Measurements from ENCODE around the gene PNPLA6.

Gene PNPLA6

DNA sequence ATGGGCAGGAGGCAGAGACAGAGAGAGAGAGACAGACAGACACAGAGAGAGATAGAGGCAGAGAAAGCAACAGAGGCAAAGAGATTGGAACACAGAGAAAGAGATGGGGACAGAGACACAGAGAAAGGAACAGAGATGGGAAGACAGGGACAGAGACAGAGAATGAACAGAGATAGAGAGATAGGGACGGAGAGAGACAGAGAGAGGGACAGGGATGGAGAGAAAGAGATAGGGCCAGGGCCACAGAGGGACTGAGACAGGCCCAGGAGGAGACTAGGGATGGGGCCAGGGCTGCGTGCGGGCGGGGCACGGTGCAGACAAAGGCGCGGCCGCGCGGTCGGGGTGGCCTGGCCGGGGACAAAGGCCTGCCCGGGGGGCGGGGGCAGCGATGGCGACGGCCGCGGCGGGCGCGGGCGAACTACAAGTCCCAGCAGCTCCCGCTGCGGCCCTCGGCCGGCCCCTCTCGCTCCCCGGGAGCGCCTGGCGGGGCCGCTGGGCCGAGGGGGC is 19.8 kb upstream of the PNPLA6 start, which contains the start of gene ZNF358:
TSS of gene ZNF358 (plus strand) at position 459 of the 507 bp plus-strand sequence. CDS start 3,140 bp downstream, outside the sequence.
- DNase-seq (ENCODE audit: low read depth in 3 of 3), result no peak

- DNase-seq (ENCODE audit: low read depth in 3 of 3), result no peak
These were observed 19.2 kb upstream of the PNPLA6 start for GRCh38 chr19:7516333-7516732.

DNA sequence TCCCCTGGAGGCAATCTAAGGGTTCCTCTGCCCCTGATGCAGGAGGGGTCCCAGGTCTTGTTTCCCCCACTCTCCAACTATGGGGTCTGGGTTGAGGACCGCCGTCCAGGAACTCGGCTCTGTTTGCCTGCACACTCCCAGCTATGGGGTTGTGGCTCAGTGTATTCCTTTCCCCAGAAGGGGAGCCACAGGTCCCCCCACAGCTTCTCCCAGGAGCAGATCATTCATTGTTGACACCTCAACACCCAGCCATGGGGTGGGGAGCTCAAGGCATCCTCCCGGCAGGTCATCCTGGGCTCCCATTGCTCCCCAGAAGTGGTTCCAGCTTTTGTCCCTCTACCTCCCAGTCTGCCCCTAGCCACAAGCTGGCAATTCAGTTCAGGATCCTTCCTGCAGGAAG is 18.6 kb upstream of the PNPLA6 start:
- no peak for DNase-seq (ENCODE audit: low read depth in 3 of 3)

DNA sequence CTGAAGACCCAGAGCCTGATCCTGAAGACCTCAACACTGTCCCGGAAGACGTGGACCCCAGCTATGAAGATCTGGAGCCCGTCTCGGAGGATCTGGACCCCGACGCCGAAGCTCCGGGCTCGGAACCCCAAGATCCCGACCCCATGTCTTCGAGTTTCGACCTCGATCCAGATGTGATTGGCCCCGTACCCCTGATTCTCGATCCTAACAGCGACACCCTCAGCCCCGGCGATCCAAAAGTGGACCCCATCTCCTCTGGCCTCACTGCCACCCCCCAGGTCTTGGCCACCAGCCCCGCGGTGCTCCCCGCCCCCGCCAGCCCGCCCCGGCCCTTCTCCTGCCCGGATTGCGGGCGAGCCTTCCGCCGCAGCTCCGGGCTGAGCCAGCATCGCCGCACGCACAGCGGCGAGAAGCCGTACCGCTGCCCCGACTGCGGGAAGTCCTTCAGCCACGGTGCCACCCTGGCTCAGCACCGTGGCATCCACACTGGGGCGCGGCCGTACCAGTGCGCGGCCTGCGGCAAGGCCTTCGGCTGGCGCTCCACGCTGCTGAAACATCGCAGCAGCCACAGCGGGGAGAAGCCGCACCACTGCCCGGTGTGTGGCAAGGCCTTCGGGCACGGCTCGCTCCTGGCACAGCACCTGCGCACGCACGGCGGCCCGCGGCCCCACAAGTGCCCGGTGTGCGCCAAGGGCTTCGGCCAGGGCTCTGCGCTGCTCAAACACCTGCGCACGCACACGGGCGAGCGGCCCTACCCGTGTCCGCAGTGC is 16.0 kb upstream of the PNPLA6 start:
- no peak for DNase-seq (ENCODE audit: low read depth in 3 of 3)

DNA sequence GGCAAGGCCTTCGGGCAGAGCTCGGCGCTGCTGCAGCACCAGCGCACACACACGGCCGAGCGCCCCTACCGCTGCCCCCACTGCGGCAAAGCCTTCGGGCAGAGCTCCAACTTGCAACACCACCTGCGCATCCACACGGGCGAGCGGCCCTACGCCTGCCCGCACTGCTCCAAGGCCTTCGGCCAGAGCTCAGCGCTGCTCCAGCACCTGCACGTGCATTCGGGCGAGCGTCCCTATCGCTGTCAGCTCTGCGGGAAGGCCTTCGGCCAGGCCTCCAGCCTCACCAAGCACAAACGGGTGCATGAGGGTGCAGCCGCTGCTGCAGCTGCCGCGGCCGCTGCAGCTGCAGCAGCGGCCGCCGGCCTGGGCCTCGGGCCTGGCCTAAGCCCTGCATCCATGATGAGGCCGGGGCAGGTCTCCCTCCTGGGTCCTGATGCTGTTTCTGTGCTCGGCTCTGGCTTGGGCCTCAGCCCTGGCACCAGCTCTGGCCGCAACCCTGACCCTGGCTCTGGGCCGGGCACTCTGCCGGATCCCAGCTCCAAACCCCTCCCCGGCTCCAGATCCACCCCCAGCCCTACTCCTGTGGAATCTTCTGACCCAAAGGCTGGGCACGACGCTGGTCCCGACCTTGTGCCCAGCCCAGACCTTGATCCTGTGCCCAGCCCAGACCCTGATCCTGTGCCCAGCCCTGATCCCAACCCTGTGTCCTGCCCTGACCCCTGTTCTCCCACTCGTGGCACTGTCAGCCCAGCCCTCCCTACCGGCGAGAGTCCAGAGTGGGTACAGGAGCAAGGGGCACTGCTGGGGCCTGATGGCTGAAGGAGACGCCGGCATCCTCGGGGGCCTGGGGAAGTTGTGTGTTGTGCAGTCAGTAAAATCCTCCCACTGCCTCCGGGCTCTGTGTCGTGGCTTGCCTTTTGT is 15.1 kb upstream of the PNPLA6 start:
- DNase-seq (ENCODE audit: low read depth in 3 of 3), result no peak

DNA sequence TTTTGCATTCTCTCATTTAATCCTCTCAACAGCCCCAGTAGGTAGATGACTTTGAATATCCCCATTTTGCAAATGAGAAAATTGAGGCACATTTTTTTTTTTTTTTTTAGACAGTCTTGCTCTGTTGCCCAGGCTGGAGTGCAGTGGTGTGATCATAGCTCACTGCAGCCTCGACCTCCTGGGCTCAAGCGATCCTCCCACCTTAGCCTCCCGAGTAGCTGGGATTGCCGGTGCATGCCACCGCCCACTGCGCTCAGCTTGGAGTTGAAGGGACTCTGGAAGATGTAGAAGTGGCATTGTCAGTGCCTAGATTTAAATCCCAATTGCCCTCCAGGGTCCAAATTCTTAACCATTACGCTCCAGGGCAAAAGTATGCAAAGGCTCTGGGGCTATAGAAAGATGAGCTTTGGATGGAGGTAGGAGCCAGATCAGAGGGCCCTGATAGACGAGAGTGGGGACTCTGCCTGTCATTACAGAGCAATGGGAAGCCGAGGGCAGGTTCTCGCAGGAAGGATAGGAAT is 13.9 kb upstream of the PNPLA6 start:
- DNase-seq (ENCODE audit: low read depth in 3 of 3), result no peak

- peak; percentile 99 to 100 (median 99) for DNase-seq (ENCODE audit: low read depth in 3 of 3)
These were observed 13.2 kb upstream of the PNPLA6 start, which contains the start of gene MCOLN1 for GRCh38 chr19:7522072-7522922. TSS of gene MCOLN1 (plus strand) at chr19:7522624. CDS start at chr19:7522751, 127 bp downstream.

- DNase-seq (ENCODE audit: low read depth in 3 of 3), result no peak
These were observed 12.4 kb upstream of the PNPLA6 start for GRCh38 chr19:7522923-7523667.

GRCh38 chr19:7524523-7524922 is 11.0 kb upstream of the PNPLA6 start:
- DNase-seq (ENCODE audit: low read depth in 3 of 3), result no peak

DNA sequence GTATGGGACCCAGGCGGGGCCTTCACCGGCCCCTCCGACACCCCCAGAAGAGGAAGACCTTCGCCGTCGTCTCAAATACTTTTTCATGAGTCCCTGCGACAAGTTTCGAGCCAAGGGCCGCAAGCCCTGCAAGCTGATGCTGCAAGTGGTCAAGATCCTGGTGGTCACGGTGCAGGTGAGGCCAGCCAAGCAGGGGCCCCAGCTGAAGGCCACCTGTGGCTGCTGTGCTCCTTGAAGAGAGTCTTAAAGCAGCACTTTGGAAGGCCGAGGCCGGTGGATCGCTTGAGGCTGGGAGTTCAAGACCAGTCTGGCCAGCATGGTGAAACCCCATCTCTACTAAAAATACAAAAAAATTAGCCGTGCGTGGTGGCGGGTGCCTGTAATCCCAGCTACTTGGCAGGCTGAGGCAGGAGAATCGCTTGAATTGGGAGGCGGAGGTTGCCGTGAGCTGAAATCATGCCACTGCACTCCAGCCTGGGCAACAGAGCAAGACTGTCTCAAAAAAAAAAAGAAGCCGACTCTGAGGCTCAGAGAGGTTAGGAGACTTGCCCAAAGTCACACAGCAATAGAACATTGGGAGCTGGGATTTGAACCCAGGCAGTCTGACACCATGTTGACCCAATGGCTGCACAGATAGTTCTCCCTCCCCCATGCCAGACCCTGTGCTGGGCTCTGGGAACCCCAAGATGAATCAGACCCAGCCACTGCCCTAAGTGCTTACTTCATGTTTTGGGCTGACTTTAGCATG is 10.4 kb upstream of the PNPLA6 start:
- no peak for DNase-seq (ENCODE audit: low read depth in 3 of 3)

- no peak for DNase-seq (ENCODE audit: low read depth in 3 of 3)
These were observed 9.2 kb upstream of the PNPLA6 start for GRCh38 chr19:7526059-7526929.

GRCh38 chr19:7527516-7528191 is 7.9 kb upstream of the PNPLA6 start:
- DNase-seq (ENCODE audit: low read depth in 3 of 3), result no peak

DNA sequence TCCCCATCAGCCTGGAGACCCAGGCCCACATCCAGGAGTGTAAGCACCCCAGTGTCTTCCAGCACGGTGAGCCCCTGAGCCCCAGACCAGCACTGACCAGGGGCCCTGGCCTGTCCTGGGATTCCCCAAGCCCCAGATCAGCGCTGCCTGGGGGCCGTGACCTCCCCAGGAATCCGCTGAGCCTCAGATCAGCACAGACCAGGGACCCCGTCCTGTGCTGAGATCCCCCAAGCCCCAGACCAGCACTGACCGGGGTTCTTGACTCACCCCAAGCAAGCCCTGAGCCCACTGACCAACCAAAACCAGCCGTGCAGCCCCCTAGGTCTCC is 7.4 kb upstream of the PNPLA6 start:
- DNase-seq (ENCODE audit: low read depth in 3 of 3), result no peak

DNA sequence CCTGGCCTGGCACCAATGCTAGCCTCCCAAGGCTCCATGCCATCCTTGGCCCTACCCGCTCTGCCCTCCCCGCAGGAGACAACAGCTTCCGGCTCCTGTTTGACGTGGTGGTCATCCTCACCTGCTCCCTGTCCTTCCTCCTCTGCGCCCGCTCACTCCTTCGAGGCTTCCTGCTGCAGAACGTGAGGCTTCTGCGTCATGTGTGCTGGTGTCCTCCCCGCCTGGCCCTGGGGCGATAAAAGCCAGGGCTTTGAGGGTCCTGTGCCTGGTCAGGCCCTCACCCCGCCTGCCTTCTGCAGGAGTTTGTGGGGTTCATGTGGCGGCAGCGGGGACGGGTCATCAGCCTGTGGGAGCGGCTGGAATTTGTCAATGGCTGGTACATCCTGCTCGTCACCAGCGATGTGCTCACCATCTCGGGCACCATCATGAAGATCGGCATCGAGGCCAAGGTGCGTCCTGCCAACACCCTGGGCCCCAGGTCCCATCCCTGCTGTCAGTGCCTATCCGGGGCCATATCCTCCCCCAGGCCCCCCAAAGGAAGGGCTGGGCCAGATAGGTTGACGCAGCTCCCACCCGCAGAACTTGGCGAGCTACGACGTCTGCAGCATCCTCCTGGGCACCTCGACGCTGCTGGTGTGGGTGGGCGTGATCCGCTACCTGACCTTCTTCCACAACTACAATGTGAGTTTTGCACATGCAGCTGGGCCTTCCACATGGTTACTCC is 6.8 kb upstream of the PNPLA6 start:
- no peak for DNase-seq (ENCODE audit: low read depth in 3 of 3)

- DNase-seq (ENCODE audit: low read depth in 3 of 3), result no peak
These were observed 6.3 kb upstream of the PNPLA6 start for GRCh38 chr19:7529246-7529600.

- DNase-seq (ENCODE audit: low read depth in 3 of 3), result no peak
These were observed 5.7 kb upstream of the PNPLA6 start for GRCh38 chr19:7529610-7530490.
